ENCODE measurements around the gene EPHB2.

EPHB2 gene

DNA sequence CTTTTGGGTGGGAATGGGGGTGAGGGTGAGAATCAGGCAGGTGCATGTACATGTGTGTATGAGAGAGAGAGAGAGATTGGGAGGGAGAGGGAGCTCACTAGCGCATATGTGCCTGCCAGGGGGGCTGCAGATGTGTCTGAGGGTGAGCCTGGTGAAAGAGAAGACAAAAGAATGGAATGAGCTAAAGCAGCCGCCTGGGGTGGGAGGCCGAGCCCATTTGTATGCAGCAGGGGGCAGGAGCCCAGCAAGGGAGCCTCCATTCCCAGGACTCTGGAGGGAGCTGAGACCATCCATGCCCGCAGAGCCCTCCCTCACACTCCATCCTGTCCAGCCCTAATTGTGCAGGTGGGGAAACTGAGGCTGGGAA lies 95.0 kb downstream of the EPHB2 start:
- TF ChIP-seq, protein P1, sequence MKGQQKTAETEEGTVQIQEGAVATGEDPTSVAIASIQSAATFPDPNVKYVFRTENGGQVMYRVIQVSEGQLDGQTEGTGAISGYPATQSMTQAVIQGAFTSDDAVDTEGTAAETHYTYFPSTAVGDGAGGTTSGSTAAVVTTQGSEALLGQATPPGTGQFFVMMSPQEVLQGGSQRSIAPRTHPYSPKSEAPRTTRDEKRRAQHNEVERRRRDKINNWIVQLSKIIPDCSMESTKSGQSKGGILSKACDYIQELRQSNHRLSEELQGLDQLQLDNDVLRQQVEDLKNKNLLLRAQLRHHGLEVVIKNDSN (IDR thresholded peaks at IDR 0.05): no peak
- TF ChIP-seq FOXM1 (IDR thresholded peaks at IDR 0.05; ENCODE audit: borderline replicate concordance, low read depth) (no peak), EGR1 (IDR thresholded peaks at IDR 0.05) (no peak), NFIC (IDR thresholded peaks at IDR 0.05) (no peak), TCF12 (IDR thresholded peaks at IDR 0.05; ENCODE audit: low read depth) (no peak), RAD21 (IDR thresholded peaks at IDR 0.05; ENCODE audit: low read depth) (no peak)
- TF ChIP-seq, protein P2, sequence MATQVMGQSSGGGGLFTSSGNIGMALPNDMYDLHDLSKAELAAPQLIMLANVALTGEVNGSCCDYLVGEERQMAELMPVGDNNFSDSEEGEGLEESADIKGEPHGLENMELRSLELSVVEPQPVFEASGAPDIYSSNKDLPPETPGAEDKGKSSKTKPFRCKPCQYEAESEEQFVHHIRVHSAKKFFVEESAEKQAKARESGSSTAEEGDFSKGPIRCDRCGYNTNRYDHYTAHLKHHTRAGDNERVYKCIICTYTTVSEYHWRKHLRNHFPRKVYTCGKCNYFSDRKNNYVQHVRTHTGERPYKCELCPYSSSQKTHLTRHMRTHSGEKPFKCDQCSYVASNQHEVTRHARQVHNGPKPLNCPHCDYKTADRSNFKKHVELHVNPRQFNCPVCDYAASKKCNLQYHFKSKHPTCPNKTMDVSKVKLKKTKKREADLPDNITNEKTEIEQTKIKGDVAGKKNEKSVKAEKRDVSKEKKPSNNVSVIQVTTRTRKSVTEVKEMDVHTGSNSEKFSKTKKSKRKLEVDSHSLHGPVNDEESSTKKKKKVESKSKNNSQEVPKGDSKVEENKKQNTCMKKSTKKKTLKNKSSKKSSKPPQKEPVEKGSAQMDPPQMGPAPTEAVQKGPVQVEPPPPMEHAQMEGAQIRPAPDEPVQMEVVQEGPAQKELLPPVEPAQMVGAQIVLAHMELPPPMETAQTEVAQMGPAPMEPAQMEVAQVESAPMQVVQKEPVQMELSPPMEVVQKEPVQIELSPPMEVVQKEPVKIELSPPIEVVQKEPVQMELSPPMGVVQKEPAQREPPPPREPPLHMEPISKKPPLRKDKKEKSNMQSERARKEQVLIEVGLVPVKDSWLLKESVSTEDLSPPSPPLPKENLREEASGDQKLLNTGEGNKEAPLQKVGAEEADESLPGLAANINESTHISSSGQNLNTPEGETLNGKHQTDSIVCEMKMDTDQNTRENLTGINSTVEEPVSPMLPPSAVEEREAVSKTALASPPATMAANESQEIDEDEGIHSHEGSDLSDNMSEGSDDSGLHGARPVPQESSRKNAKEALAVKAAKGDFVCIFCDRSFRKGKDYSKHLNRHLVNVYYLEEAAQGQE (IDR thresholded peaks at IDR 0.05; ENCODE audit: low read depth): no peak

DNA sequence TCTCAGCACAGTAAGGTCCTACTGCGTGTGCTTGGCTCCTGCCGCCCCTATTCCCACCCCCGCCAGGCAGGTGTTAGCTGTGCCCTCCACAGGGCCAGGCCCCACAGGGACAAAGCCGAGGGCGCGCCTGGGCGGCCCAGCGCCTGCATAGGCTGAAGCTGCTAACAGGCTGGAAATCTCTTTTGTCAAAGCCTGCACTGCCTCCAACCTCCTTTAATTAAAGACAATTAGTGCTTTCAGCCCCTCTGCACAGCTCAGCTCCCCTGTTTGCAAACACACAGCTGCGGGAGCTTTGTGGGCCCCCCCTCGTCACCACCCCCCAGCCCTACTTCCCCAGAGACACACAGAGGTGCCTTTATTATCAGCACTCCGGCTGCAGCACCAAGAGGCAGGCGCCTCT lies 95.9 kb downstream of the EPHB2 start:
- TF ChIP-seq EP300 (IDR thresholded peaks at IDR 0.05; ENCODE audit: borderline replicate concordance) (no peak), CEBPB (IDR thresholded peaks at IDR 0.05) (no peak), TAF1 (IDR thresholded peaks at IDR 0.05; ENCODE audit: low read depth) (no peak), RAD21 (IDR thresholded peaks at IDR 0.05; ENCODE audit: low read depth) (no peak), ZBTB7A (IDR thresholded peaks at IDR 0.05; ENCODE audit: low read depth) (no peak), YY1 (IDR thresholded peaks at IDR 0.05; ENCODE audit: low read depth) (no peak), TCF12 (IDR thresholded peaks at IDR 0.05; ENCODE audit: low read depth) (no peak), EGR1 (IDR thresholded peaks at IDR 0.05) (no peak), NFIC (IDR thresholded peaks at IDR 0.05) (no peak), FOXM1 (IDR thresholded peaks at IDR 0.05; ENCODE audit: borderline replicate concordance, low read depth) (no peak), CREB1 (IDR thresholded peaks at IDR 0.05; ENCODE audit: low read depth) (no peak)
- TF ChIP-seq, protein P3, sequence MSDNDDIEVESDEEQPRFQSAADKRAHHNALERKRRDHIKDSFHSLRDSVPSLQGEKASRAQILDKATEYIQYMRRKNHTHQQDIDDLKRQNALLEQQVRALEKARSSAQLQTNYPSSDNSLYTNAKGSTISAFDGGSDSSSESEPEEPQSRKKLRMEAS (IDR thresholded peaks at IDR 0.05): no peak
- TF ChIP-seq, protein P2 (IDR thresholded peaks at IDR 0.05; ENCODE audit: low read depth): no peak
- TF ChIP-seq, protein P1 (IDR thresholded peaks at IDR 0.05): no peak

DNA sequence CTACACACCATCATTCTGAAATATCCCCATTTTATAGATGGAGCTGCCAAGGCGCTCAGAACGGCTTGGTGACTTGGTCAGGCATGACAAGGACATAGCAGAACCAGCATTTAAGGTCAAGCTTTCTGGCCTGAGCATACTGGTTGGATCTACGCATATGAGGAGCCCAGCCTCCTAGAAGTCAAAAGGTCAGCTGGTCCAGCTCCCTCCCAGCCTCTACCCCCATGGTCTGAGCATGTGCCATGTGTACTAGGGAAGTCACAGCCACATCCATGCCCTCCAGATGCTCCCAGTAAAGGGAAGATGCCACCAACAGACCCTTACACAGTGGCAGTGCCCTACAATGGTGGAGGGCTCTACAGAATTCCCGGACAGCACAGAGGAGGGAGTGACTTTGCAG lies 96.7 kb downstream of the EPHB2 start:
- no peak for TF ChIP-seq EGR1 (IDR thresholded peaks at IDR 0.05)
- TF ChIP-seq YY1 (IDR thresholded peaks at IDR 0.05; ENCODE audit: low read depth): no peak
- TF ChIP-seq TEAD4 (IDR thresholded peaks at IDR 0.05): no peak
- TF ChIP-seq RAD21 (IDR thresholded peaks at IDR 0.05; ENCODE audit: low read depth): no peak
- no peak for TF ChIP-seq CREB1 (IDR thresholded peaks at IDR 0.05; ENCODE audit: low read depth)
- TF ChIP-seq EP300 (IDR thresholded peaks at IDR 0.05; ENCODE audit: borderline replicate concordance): no peak

DNA sequence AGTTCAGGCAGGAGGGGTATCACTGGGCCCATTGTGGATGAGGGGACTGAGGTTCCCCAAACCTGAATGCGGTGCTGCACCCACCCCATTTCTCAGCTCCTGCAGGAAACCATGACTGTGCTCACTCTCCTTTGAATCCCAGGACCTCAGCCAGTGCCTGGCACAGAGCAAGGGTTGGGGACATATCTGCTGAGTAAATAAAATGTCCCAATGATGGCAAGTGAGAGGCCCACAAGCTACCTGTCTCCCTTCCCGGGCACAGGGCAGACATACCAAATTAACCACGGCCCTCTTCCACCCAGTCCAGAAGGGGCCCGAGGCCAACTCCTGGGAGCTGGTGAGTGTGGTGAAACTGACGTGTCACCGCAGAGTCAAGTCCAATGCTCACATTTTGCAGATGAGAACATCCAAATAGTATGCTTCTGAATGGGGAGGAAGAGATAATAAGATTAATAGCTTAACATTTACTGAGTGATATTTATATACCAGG lies 97.6 kb downstream of the EPHB2 start:
- TF ChIP-seq YY1 (IDR thresholded peaks at IDR 0.05; ENCODE audit: low read depth) (no peak), EGR1 (IDR thresholded peaks at IDR 0.05) (no peak), TEAD4 (IDR thresholded peaks at IDR 0.05) (no peak), CREB1 (IDR thresholded peaks at IDR 0.05; ENCODE audit: low read depth) (no peak), TCF12 (IDR thresholded peaks at IDR 0.05; ENCODE audit: low read depth) (no peak), NFIC (IDR thresholded peaks at IDR 0.05) (no peak), RAD21 (IDR thresholded peaks at IDR 0.05; ENCODE audit: low read depth) (no peak)

DNA sequence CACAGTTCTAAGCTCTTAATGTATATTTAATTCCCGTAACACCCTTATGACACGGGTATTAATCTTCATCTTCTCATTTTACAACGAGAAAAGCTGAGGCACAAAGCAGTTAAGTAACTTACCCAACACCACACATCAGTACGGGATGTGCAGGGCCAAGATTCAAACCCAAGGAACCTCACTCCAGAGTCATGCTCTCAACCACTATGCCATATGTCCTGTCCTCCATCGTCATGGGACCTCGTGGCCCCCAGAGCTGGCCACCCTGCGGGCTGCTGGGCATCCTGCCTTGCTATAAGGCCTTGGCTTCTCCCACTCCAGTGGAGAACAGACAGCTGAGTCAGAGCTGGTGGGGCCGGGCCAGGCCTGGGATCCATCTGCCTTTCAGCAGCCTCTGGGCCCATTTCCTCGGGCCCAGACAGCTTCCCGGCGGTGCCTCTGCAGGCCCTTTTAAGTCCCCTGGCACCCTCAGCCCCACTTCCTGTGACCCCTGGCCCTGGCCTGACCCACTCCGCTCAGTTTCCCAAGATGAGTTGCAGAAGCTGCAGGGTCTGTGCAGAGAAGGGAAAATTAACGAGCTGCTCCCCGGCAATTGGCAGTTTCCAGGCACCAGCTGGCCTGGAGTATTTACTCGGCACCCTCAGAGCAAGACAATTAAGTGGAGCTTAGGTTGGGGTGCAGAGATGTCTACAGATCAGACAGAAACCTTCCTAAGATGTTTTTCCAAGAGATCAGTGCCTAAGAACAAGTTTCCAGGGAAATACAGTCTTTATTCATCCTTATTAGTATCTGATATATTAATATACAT lies 98.2 kb downstream of the EPHB2 start:
- no peak for TF ChIP-seq EP300 (IDR thresholded peaks at IDR 0.05; ENCODE audit: borderline replicate concordance)
- no peak for TF ChIP-seq FOXM1 (IDR thresholded peaks at IDR 0.05; ENCODE audit: borderline replicate concordance, low read depth)
- no peak for TF ChIP-seq CREB1 (IDR thresholded peaks at IDR 0.05; ENCODE audit: low read depth)
- TF ChIP-seq, protein P2 (IDR thresholded peaks at IDR 0.05; ENCODE audit: low read depth): no peak
- TF ChIP-seq, protein P1 (IDR thresholded peaks at IDR 0.05): no peak
- TF ChIP-seq TEAD4 (IDR thresholded peaks at IDR 0.05): no peak
- TF ChIP-seq TAF1 (IDR thresholded peaks at IDR 0.05; ENCODE audit: low read depth): no peak
- no peak for TF ChIP-seq NFIC (IDR thresholded peaks at IDR 0.05)

Measured in Ishikawa (cell line).